GM19025 (cell line): ENCODE data around the gene MYO9B.

Source experiments
- ATAC-seq: cut with Tn5 transposase; IDR thresholded peaks from one replicate; pipeline ENCODE4 v1.9.1; 2021; ENCODE audit warnings: mild to moderate bottlenecking, low read depth, moderate library complexity; ENCODE audit not compliant: unreplicated experiment

MYO9B gene

GRCh38 chr19:17209126-17210036 is 133.8 kb downstream of the MYO9B start:
- ATAC-seq = no peak

DNA sequence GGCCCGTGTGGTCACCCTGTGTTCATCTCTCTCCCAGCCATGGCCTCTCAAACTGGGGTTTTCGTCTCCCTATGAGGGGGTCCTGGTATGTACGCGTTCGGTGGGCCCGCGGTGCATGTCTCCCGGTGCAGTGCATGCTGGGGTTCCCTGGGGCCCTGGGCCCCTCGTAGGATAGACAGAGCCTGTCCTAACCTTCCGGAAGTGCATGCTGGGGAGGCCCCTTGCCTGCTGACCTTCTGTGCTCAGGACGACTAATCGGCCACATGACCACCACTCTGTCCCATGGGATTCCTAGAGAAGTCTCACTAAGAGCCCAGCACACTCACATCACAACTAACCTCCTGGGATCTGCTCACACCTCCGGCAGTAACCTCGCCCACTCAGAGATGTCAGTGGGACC is 134.7 kb downstream of the MYO9B start:
- ATAC-seq = no peak

- no peak for ATAC-seq
Observed at GRCh38 chr19:17211547-17212446, 136.2 kb downstream of the MYO9B start.

DNA sequence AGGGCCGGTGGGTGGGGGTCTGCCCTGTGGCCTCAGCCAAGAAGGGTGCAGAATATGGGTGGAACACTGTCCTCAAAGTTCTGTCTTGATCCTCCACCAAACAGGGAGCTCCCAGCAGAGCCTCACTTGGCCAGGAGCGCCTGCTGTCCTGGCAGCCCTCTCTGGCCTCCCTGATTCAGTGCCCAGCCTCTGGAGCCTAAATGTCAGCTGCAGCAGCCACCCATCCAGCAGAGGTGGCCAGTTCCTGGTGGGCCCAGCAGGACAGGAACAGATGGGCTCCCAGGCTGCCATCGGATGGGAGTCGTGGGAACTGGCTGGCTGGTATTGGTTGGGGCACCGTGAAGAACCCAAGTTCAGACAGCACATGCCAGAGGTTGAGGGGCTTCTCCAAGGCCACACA is 137.8 kb downstream of the MYO9B start:
- no peak for ATAC-seq

- ATAC-seq = no peak
Observed at GRCh38 chr19:17214508-17215126, 139.0 kb downstream of the MYO9B start.

DNA sequence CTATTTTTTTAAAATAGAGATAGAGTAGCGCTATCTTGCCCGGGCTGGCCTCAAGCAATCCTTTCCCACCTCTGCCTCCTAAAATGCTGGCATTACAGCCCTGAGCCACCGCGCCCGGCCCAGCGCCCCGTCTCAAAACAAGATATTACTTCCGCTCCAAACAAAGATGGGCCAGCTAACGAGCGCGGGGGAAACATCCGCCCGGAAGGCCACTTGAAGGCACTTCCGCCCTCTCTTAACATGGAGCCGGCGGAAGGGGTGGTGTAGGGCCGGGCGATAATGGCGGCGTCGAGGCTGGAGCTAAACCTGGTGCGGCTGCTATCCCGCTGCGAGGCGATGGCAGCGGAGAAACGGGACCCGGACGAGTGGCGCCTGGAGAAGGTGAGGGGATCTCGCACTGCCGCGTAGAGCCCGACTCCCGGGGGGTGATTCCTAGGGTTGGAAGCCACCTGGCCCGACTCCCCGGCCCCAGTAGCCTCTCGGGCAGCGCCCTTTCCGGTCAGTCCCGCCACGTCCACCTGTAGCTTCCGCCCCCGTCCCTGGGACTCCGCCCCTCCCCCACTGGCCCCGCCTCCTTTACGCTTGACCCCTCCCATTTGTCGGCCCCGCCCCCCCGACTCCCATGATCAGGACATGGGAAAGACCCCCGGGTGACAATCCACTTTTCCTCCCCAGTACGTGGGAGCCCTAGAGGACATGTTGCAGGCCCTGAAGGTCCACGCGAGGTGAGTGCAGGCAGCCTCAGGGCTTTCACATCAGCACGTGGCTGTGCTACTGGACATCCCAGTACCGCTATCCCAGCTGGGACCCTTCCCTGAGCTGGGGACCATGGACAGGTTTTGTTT is 139.8 kb downstream of the MYO9B start, which contains the start of gene USE1:
Gene USE1, plus strand, starts transcription at position 231 of the 845 bp plus-strand sequence. Its CDS starts 49 bp downstream, at position 280.
- ATAC-seq = peak; percentile 77

DNA sequence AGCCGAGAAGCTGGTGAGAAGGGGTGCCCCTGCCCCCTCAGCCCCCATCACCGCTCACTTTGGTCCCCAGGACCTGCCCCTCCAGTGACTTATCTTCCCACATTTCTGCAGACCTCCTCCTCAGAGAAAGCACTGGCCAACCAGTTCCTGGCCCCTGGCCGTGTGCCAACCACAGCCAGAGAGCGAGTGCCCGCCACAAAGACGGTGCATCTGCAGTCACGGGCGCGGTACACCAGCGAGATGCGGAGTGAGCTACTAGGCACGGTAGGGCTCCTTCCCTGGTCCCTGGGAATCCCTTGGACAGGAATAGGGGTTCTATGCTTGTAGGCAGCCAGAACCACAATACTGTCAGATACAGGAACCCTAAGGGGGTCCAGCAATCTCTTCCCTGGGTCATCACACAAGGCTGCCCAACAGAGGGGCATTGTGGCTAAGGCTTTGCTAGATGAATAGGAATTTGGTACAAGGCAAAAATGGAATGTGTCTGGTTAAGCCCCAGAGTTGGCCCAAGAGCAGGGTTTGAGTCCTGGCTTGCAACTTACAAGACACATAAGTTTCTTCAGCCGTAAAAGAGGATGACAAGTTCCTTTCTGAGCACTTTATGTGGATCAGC is 140.6 kb downstream of the MYO9B start:
- ATAC-seq = no peak

- no peak for ATAC-seq
Observed at GRCh38 chr19:17219286-17219685, 143.7 kb downstream of the MYO9B start.

DNA sequence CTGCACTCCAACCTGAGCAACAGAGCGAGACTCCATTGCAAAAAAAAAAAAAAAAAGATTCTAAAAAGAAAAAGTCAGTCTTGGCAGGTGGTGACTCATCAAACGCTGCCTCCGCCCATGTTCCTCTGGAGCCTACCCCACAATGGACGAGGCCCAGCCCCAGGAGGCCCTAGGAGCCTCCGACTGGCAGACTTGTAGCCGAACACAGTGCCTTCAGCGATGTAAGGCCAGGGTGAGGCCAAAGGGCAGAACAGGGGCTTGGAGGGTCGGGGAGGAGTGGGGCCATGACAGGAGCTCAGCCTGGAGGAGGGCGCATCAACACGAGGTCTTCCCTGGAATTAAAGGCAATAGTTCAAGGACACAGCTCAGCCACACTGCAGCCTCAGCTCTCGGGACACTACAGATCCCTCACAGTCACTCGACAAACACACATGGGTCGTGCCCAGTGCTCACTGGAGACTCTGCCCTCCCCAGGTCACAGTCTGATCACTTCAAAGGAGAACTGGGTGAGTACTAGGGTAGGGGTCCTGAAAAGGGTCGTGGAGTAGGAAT is 144.7 kb downstream of the MYO9B start:
- no peak for ATAC-seq

DNA sequence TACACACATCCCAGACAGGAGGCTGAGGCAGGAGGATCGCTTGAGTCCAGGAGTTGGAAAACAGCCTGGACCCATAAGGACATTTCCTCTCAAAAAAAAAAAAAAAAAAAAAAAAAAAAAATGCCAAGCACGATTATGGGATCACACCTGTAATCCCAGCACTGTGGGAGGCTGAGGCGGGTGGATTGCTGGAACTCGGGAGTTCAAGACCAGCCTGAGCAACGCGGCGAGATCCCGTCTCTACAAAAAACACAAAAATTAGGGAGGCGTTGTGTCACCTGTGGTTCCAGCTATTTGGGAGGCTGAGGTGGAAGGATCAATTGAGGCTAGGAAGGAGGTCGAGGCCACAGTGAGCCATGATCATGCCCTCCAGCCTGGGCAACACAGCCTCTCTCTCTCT is 149.5 kb downstream of the MYO9B start:
- ATAC-seq = no peak

GRCh38 chr19:17226002-17226933 is 150.7 kb downstream of the MYO9B start, which contains the start of gene OCEL1:
TSS of gene OCEL1 (plus strand) at chr19:17226226. CDS start at chr19:17226248, 22 bp downstream.
- ATAC-seq = peak; percentile 90

GRCh38 chr19:17227798-17228367 is 152.3 kb downstream of the MYO9B start:
- ATAC-seq = no peak

DNA sequence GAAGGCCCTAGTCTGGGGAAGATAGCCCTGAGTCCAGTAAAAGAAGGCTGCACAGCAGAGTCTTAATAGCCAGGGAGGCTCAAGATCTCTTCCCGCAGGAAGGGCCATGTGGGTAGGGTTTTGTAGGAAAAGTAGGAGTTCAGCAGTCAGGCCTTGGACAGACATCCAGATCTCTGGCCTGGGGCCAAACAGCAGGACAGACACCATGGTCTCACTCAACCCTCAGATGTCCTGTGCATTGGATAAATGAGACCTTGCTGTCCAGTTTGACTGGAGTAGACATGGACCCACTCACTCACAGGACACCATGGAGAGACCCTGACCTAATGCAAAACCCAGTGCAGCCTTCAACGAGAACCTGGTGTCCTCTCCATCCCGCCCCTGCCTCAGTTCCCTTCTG is 154.3 kb downstream of the MYO9B start:
- ATAC-seq = no peak

- no peak for ATAC-seq
Observed at GRCh38 chr19:17232258-17232657, 156.7 kb downstream of the MYO9B start.

GRCh38 chr19:17234911-17235299 is 159.3 kb downstream of the MYO9B start:
- ATAC-seq = no peak

DNA sequence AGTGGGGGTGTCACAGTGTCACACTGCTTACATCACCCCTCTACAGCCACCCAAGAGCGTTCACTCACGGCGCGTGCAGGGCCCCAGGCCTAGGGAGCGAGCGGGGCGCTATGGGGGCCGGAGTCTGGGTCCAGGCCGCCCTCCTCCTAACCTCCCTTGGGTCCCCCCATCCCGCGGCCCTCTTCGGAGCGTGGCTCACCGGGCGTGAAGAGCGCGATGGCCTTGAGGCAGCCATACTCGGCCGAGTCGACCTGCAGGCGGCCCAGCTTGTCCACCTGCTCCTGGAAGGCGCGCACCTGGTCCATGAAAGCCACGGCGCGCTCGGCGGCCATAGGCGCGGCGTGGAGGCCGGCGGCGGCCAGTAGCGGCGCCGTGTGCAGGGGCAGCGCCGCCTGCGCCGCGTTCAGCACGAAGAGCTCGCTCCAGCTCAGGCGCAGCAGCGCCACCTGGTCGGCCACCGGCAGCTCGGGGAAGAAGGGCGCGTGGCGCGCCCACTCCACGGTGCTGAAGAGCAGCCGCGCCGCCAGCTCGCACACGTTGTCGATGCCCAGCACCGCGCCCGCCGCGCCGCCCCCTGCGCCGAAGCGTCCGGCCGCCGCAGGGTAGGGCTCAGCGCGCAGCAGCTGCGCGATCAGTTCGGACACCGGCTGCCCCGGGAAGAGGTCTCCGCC is 159.9 kb downstream of the MYO9B start:
- ATAC-seq = no peak
